Gastroesophageal sphincter (tissue), 4 donors: Measurements from ENCODE around the gene RAB7B. TPM values are rescaled to one million over a fixed set of nuclear protein-coding genes. Genes with fewer than 3 reads are reported as not detected.

ENCODE experiments used
- ATAC-seq: fragments of 150-250 bp; one replicate; pipeline ENCODE4 v1.9.1; 2016; ENCODE audit warnings: mild to moderate bottlenecking, moderate library complexity
- H3K27ac ChIP-seq, 4 donors: fragments of 200-600 bp; sonication (generic) in 3 of 4; 1 replicate in 3 of 4; 2 replicates in 1 of 4; pipeline ENCODE4 v1.5.1; 2016 to 2019
- H3K27me3 ChIP-seq: fragments of 200-600 bp; sonication (generic); one replicate; pipeline ENCODE4 v1.5.1; 2019
- H3K36me3 ChIP-seq, 2 donors: fragments of 200-600 bp; sonication (generic); one replicate each; pipeline ENCODE4 v1.5.1; 2019; ENCODE audit warnings: control low read depth in 1 of 2
- H3K4me1 ChIP-seq, 3 donors: fragments of 200-600 bp; sonication (generic); 1 replicate in 2 of 3; 2 replicates in 1 of 3; pipeline ENCODE4 v1.5.1; 2016 to 2019; ENCODE audit warnings: control low read depth in 2 of 3
- H3K4me3 ChIP-seq, 2 donors: fragments of 200-600 bp; sonication (generic); one replicate each; pipeline ENCODE4 v1.5.1; 2019; ENCODE audit warnings: mild to moderate bottlenecking in 1 of 2, moderate library complexity in 1 of 2
- H3K9me3 ChIP-seq, 3 donors: fragments of 200-600 bp; sonication (generic); one replicate each; pipeline ENCODE4 v1.5.1; 2017 to 2019; ENCODE audit warnings: control low read depth in 2 of 3
- EP300 ChIP-seq: sonication (generic); formaldehyde crosslinking; IDR thresholded peaks from one replicate; pipeline ENCODE4 v1.6.1; 2017; ENCODE audit warnings: antibody characterized with exemption, mild to moderate bottlenecking
- POLR2A ChIP-seq, 2 donors: fragments of 450-650 bp; IDR thresholded peaks; one replicate each; pipeline ENCODE4 v1.6.1; 2017; ENCODE audit warnings: antibody characterized with exemption in 2 of 2, mild to moderate bottlenecking in 2 of 2, moderate library complexity in 1 of 2
- POLR2AphosphoS5 ChIP-seq: sonication (generic); formaldehyde crosslinking; IDR thresholded peaks from one replicate; pipeline ENCODE4 v1.6.1; 2017; ENCODE audit warnings: antibody characterized with exemption
- WGBS, 2 donors: methylation state at CpG; one replicate each; pipeline ENCODE4 v1.1.5; 2018; ENCODE audit warnings: low coverage in 1 of 2; 5-methylcytosine and 5-hydroxymethylcytosine counted together
- total RNA-seq, 4 donors: library from RNA; depleted of rRNA; stranded (reverse); fragments of >200 nt; gene quantifications; one replicate each; pipeline ENCODE4 v1.1.0, GENCODE V29; 2016
- TF ChIP-seq, protein P1 (sequence below), 4 experiments: fragments of 200-600 bp in 2 of 4; fragments of 450-650 bp in 2 of 4; sonication (generic) in 1 of 4; IDR thresholded peaks; one replicate each; pipeline ENCODE4 v1.5.1; 2017 to 2019; ENCODE audit warnings: antibody characterized with exemption in 4 of 4, mild to moderate bottlenecking in 2 of 4, moderate library complexity in 2 of 4

RAB7B gene
- total RNA-seq, 4 donors from 2014 or later: 0.78 to 2.4 (median 2.0) TPM

DNA sequence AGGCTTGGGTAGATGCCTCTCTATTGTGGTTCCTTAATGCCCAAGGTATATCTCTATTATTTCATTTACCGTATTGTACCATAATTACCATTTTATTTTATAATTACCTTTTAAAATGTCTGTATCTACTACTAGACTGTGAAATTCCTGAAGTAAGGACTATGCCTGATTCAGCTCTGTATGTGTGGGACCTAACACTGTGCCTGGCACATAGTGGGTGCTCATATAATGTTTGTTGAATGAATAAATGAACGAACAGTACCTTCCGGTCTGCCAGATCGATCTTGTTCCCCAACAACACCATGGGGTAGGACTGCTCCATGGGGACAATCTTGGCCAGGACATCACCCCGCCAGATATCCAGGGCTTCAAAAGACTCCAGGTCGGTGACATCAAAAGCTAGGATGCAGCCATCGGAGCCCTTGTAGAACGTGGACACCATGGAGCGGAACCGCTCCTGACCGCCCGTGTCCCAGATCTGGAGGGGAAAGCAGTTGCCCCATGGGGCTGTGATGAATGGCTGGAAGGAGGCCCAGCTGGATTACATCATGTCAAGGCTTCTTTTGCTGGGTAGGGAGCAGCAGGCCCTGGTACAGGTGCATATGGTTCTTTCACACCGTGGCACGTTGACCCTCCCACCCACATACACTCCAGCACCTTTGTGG is 10.8 kb downstream of the RAB7B start:
- WGBS, 2 donors: 97 to 100% methylated on average over 1 to 7 of the region's 14 CpGs
- Histone ChIP-seq H3K4me1 (no peaks in the 10 kb centered on the region), H3K27ac (no peak overlapping the region), H3K9me3 (no peaks in the 10 kb centered on the region), H3K4me3 (no peak overlapping the region), H3K27me3 (no peaks in the 10 kb centered on the region), H3K36me3 (peaks cover 0 to 23% of the 10 kb centered on the region in 2 donors)
- no peak for ATAC-seq
- TF ChIP-seq POLR2AphosphoS5 (no peak), POLR2A (IDR thresholded peaks at IDR 0.05) (no peak), EP300 (no peak)
- TF ChIP-seq, protein P1, sequence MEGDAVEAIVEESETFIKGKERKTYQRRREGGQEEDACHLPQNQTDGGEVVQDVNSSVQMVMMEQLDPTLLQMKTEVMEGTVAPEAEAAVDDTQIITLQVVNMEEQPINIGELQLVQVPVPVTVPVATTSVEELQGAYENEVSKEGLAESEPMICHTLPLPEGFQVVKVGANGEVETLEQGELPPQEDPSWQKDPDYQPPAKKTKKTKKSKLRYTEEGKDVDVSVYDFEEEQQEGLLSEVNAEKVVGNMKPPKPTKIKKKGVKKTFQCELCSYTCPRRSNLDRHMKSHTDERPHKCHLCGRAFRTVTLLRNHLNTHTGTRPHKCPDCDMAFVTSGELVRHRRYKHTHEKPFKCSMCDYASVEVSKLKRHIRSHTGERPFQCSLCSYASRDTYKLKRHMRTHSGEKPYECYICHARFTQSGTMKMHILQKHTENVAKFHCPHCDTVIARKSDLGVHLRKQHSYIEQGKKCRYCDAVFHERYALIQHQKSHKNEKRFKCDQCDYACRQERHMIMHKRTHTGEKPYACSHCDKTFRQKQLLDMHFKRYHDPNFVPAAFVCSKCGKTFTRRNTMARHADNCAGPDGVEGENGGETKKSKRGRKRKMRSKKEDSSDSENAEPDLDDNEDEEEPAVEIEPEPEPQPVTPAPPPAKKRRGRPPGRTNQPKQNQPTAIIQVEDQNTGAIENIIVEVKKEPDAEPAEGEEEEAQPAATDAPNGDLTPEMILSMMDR (IDR thresholded peaks at IDR 0.05): no peak

DNA sequence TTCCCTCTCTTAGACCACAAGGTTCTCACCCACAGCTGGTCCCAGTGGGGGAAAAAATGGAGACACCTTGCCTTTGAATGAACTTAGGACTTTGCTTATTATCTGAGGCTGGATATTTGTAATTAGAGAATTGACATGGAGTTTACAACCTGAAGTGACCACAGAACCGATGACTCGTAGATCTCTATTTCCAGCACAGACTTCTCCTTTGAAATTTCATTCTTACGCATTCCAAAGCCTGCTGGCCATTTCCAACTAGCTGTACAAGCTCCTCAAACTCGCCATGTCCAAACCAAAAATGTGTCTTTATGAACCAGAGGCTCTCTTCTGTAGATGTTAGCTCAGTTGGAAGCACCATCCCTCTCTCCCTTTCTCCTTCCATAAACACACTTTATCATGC is 12.0 kb downstream of the RAB7B start:
- Histone ChIP-seq H3K36me3 (peaks cover 0 to 23% of the 10 kb centered on the region in 2 donors), H3K27ac (no peak overlapping the region), H3K4me3 (no peak overlapping the region), H3K27me3 (no peaks in the 10 kb centered on the region), H3K4me1 (peaks cover 0 to 4% (median 0%) of the 10 kb centered on the region in 3 donors), H3K9me3 (no peaks in the 10 kb centered on the region)
- 87 to 100% methylated on average over 1 to 4 of the region's 4 CpGs for WGBS, 2 donors
- no peak for ATAC-seq
- TF ChIP-seq, protein P1 (IDR thresholded peaks at IDR 0.05): no peak
- TF ChIP-seq EP300: no peak

DNA sequence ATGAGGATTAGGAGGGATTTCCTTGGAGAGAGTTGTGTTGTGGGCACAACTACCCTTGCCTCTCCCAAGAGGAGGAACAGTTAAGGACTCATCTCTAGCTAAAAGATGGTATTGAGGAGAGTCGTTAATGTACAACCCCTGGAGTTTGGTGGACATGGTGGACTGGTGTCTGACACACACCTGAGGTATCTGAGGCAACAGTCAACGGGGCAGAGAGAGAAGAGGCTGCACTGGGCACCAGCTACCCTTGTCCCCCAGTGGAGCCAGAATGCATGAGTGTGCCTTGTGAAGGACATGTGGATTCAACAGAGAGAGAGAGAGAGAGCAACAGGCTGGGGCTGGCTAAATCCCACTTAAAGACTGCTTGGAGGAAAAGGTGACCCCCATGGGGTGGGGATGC is 13.0 kb downstream of the RAB7B start:
- no peak for ATAC-seq
- Histone ChIP-seq H3K4me3 (no peak overlapping the region), H3K9me3 (no peaks in the 10 kb centered on the region), H3K36me3 (peaks cover 0 to 23% of the 10 kb centered on the region in 2 donors), H3K4me1 (peaks cover 0 to 4% (median 0%) of the 10 kb centered on the region in 3 donors), H3K27ac (no peak overlapping the region), H3K27me3 (no peaks in the 10 kb centered on the region)
- TF ChIP-seq POLR2A (IDR thresholded peaks at IDR 0.05) (no peak), POLR2AphosphoS5 (no peak), EP300 (no peak)
- TF ChIP-seq, protein P1 (IDR thresholded peaks at IDR 0.05): no peak
- WGBS, 2 donors: 75 to 88% methylated on average over 2 of the region's 2 CpGs

DNA sequence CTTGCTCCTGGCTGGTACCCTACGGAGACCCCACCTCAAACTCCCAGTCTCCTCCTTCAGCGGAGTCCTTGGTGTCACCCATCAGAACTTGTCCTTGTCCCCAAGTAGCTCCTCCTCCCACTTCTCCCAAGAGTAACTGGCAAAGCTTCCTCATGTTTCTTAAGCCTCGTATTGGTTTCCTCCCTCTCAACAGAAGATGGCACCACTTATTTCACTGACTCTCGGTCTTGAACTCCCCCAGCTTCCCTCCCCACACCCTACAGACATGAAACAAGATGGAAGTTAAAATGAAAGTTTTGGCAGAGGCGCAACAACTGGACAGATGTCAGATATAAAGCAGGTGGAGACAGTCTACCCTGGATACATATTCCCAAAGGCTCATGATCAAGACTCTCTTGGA is 13.4 kb downstream of the RAB7B start:
- Histone ChIP-seq H3K9me3 (no peaks in the 10 kb centered on the region), H3K4me3 (no peak overlapping the region), H3K36me3 (peaks cover 0 to 23% of the 10 kb centered on the region in 2 donors), H3K4me1 (peaks cover 0 to 4% (median 0%) of the 10 kb centered on the region in 3 donors), H3K27ac (no peak overlapping the region), H3K27me3 (no peaks in the 10 kb centered on the region)
- no peak for ATAC-seq
- no peak for TF ChIP-seq EP300
- TF ChIP-seq, protein P1 (IDR thresholded peaks at IDR 0.05): no peak
- TF ChIP-seq POLR2AphosphoS5: no peak
- no peak for TF ChIP-seq POLR2A (IDR thresholded peaks at IDR 0.05)
- 73% methylated on average over 4 to 5 of the region's 5 CpGs for WGBS, 2 donors

DNA sequence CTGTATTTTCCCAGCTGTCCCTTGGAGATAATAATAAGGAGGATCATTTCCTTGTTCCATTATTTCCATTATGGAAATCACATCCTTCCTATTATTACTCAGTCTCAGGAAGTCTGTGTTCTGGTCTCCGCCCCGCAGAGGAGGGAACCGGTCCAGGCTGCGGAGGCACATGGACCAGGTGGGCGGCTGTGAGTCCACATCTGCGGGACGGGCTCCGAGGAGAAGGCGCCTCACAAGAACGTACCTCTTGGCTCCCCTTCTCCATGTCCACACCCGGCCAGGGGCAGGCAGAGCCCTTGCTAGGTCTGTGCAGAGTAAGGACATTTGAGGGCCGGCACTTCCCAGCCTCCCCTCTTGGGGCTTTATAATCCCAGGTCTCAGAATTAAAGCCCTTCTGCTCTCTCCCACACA is 14.6 kb downstream of the RAB7B start:
- WGBS, 2 donors: 57% methylated on average over 1 of the region's 12 CpGs; no CpG with 5 or more reads in 1 of the 2 donors
- peaks cover 0 to 23% of the 10 kb centered on the region in 2 donors for H3K36me3 ChIP-seq
- no peak for ATAC-seq

More for the DNA sequence above, 14.6 kb downstream of the RAB7B start:
- Histone ChIP-seq H3K27me3 (no peaks in the 10 kb centered on the region), H3K4me3 (no peak overlapping the region), H3K4me1 (peaks cover 0 to 4% (median 0%) of the 10 kb centered on the region in 3 donors), H3K9me3 (no peaks in the 10 kb centered on the region), H3K27ac (no peak overlapping the region)
- TF ChIP-seq POLR2AphosphoS5 (no peak), POLR2A (IDR thresholded peaks at IDR 0.05) (no peak), EP300 (no peak)
- TF ChIP-seq, protein P1 (IDR thresholded peaks at IDR 0.05): no peak
